Stomach smooth muscle (tissue), 2 donors: ENCODE measurements around the gene HGS.

Source experiments
- H3K27ac ChIP-seq: one replicate; pipeline ENCODE4 v1.7.0; 2013; ENCODE audit warnings: mild to moderate bottlenecking, low read length, inconsistent platforms
- H3K27me3 ChIP-seq, 2 donors: one replicate each; pipeline ENCODE4 v1.7.0; 2013; ENCODE audit warnings: low read length in 2 of 2; ENCODE audit not compliant: insufficient read depth in 2 of 2, control insufficient read depth in 1 of 2
- H3K36me3 ChIP-seq, 2 donors: one replicate each; pipeline ENCODE4 v1.7.0; 2013; ENCODE audit warnings: low read length in 2 of 2; ENCODE audit not compliant: control insufficient read depth in 2 of 2, insufficient read depth in 2 of 2
- H3K4me1 ChIP-seq: one replicate; pipeline ENCODE4 v1.7.0; 2013; ENCODE audit warnings: low read length; ENCODE audit not compliant: control insufficient read depth, insufficient read depth
- H3K4me3 ChIP-seq, 2 donors: one replicate each; pipeline ENCODE4 v1.7.0; 2013; ENCODE audit warnings: low read length in 2 of 2
- H3K9ac ChIP-seq, 2 donors: one replicate each; pipeline ENCODE4 v1.7.0; 2013; ENCODE audit warnings: low read length in 2 of 2, mild to moderate bottlenecking in 1 of 2
- H3K9me3 ChIP-seq, 2 donors: one replicate each; pipeline ENCODE4 v1.7.0; 2013; ENCODE audit warnings: low read length in 2 of 2; ENCODE audit not compliant: control insufficient read depth in 2 of 2
- donor health status: healthy.
- donor health status: Pancreatic carcinoma.

The HGS gene

GRCh38 chr17:81723651-81724209 is 39.9 kb downstream of the HGS start:
- H3K9ac ChIP-seq, result no peak overlapping the region
- H3K4me3 ChIP-seq, result no peak overlapping the region
- no peak overlapping the region for H3K27ac ChIP-seq
- no peaks in the 10 kb centered on the region for H3K36me3 ChIP-seq
- H3K4me1 ChIP-seq, result peaks cover 3% of the 10 kb centered on the region
- H3K27me3 ChIP-seq, result peaks cover 10% of the 10 kb centered on the region in 2 donors
- no peaks in the 10 kb centered on the region for H3K9me3 ChIP-seq

GRCh38 chr17:81725439-81725838 is 41.6 kb downstream of the HGS start:
- H3K27me3 ChIP-seq, result peaks cover 11 to 14% of the 10 kb centered on the region in 2 donors
- H3K9ac ChIP-seq, result no peak overlapping the region
- H3K4me3 ChIP-seq, result no peak overlapping the region
- no peak overlapping the region for H3K27ac ChIP-seq
- no peaks in the 10 kb centered on the region for H3K36me3 ChIP-seq
- H3K9me3 ChIP-seq, result no peaks in the 10 kb centered on the region
- peaks cover 3% of the 10 kb centered on the region for H3K4me1 ChIP-seq

DNA sequence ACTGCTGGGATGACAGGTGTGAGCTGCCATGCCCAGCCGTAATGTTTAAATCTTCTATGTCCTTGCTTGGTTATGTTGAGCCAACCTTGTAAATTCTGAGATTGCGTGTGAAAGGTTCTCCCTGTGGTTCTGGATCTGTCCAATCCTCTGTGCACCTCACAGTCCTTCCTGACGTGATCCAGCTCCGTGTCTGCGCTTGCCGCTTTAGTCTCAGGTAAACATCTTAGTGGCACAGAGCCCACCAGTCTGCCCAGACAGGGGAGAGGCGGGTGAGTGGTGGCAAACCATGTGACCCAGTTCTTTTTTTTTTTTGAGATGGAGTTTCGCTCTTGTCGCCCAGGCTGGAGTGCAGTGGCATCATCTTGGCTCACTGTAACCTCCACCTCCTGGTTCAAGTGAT is 42.2 kb downstream of the HGS start:
- H3K9me3 ChIP-seq, result no peaks in the 10 kb centered on the region
- no peak overlapping the region for H3K9ac ChIP-seq
- no peak overlapping the region for H3K27ac ChIP-seq
- peaks cover 3% of the 10 kb centered on the region for H3K4me1 ChIP-seq
- H3K36me3 ChIP-seq, result no peaks in the 10 kb centered on the region
- H3K4me3 ChIP-seq, result no peak overlapping the region
- H3K27me3 ChIP-seq, result peaks cover 12 to 14% of the 10 kb centered on the region in 2 donors

GRCh38 chr17:81727324-81728031 is 43.7 kb downstream of the HGS start:
- H3K36me3 ChIP-seq, result no peaks in the 10 kb centered on the region
- no peak overlapping the region for H3K4me3 ChIP-seq
- peaks cover 3% of the 10 kb centered on the region for H3K4me1 ChIP-seq
- H3K27me3 ChIP-seq, result peaks cover 8 to 19% of the 10 kb centered on the region in 2 donors
- no peak overlapping the region for H3K9ac ChIP-seq
- no peaks in the 10 kb centered on the region for H3K9me3 ChIP-seq
- no peak overlapping the region for H3K27ac ChIP-seq

DNA sequence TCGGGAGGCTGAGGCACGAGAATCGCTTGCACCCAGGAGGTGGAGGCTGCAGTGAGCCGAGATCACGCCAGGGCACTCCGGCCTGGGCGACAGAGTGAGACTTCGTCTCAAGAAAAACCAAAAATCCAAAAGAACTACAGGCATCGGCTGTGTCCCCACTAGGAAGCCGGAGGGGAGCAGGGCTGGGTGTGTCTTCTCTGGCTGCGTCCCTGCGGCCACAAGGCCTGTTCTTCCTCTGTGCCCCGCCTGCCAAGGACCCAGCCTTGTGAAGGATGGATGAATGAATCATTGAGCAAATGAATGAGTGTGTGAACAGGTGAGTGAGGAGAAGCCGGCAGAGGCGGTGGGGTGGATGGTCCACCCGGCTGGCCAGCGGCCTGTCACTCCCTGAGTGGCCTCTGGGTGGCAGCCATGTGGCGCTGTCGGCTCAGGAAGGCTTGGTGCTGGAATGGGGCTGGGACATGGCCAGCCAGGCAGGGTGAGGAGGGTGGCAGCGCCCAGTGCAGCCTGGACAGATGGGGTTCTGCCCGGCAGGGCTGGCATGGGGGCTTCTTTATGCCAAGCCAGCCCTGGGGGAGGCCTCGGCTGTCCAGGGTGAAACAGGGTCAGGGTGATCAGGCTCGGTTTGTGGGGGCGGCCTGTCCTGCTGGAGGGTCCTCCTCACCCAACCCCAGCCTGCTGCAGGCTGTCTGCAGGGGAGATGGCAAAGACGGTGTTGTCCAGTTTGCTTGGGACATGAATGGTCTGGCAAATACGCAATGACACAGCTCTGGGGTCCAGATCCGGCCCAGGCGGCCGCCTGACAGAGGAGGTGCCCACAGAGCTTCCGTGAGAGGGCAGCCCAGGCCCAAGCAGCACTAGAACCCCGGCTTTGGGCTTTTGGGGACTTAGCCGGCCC is 49.9 kb downstream of the HGS start:
- no peak overlapping the region for H3K9ac ChIP-seq
- H3K36me3 ChIP-seq, result no peaks in the 10 kb centered on the region
- no peaks in the 10 kb centered on the region for H3K9me3 ChIP-seq
- H3K27ac ChIP-seq, result no peak overlapping the region
- H3K4me3 ChIP-seq, result no peak overlapping the region
- H3K27me3 ChIP-seq, result peaks cover 23 to 27% of the 10 kb centered on the region in 2 donors
- peaks cover 4% of the 10 kb centered on the region for H3K4me1 ChIP-seq

DNA sequence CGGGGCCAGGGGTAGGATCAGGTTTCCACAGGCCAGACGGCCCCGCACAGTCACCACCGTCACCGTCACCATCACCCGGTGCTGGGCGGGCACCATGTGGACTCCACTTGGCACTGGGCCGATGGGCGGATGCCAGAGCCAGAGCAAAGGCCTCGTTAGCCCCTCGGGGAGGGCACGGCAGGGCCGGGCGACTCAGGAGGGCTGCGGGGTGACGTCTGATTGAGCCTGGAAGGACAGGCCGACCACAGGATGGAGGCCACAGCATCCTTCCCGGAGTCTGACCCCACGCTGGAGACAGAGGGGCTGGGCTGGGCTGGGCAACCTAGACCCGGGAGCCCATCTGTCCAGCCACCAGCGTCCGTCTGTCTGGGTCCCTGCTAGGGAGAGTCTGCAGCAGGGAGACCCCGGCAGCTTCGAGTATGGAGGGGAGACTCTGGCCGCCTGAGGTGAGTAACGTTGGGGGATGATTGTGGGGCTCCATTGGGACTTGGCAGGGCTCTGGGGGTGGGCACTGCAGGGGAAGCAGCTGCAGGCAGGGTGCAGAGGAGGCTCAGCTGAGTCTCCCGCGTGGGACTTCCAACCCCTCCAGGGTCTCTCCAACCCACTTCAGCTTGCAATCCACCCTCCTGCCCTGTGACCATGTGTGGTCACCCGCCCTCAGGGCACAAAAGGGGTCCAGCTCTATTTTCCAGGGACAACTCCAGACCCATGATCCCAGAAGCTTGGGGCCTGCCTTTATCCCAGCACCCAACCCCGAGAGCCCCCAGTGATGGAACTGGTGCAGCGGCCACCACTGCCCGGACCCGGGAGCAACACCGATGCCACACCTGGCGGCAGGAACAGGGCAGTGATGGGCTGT is 50.8 kb downstream of the HGS start:
- H3K9ac ChIP-seq, result no peak overlapping the region
- H3K27ac ChIP-seq, result no peak overlapping the region
- H3K27me3 ChIP-seq, result peaks cover 22 to 24% of the 10 kb centered on the region in 2 donors
- no peaks in the 10 kb centered on the region for H3K36me3 ChIP-seq
- no peaks in the 10 kb centered on the region for H3K9me3 ChIP-seq
- peaks cover 4% of the 10 kb centered on the region for H3K4me1 ChIP-seq
- no peak overlapping the region for H3K4me3 ChIP-seq

DNA sequence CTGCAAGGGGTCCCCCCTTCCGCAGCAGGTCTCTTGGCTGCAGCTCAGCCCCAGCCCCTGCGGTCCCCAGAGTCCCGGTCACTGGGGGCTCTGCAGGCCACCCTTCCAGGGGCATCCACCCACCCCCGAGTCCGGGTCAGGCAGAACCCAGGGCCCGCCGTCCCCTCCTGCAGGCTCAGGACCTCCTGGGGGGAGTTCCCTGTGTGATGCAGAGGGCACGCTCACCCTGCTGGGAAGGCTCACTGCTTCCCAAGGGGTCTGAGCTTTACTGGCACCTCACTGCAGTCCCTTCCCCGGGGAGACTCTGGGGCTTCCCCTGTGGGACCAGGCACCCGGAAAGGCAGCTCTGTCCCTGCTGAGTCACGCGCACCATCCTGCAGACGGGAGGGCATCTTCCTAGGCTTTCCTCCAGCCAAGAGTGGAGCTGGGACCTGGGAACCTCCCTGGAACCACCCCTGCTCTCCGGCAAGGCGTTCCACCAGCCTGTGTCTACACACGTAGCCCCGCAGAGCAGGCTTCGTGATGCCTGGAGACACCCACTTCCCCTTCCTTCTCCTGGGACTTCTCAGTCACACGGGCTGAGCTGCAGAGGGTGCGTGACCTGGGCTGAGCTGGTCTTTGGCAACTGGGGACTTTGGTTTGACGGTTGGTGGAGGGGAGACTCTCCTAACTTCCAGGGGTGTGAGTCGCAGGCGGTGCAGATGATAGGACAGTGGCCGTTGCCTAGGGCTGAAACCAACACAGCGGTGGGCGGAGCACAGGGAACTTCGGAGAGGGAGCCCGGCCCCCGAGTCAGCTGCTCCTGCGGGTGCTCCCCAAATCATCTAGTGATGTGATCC is 51.7 kb downstream of the HGS start:
- peaks cover 22 to 24% of the 10 kb centered on the region in 2 donors for H3K27me3 ChIP-seq
- peaks cover 4% of the 10 kb centered on the region for H3K4me1 ChIP-seq
- H3K27ac ChIP-seq, result no peak overlapping the region
- no peaks in the 10 kb centered on the region for H3K36me3 ChIP-seq
- no peak overlapping the region for H3K9ac ChIP-seq
- no peaks in the 10 kb centered on the region for H3K9me3 ChIP-seq
- H3K4me3 ChIP-seq, result no peak overlapping the region

GRCh38 chr17:81737947-81738800 is 54.4 kb downstream of the HGS start:
- peaks cover 4% of the 10 kb centered on the region for H3K4me1 ChIP-seq
- H3K27ac ChIP-seq, result no peak overlapping the region
- H3K9ac ChIP-seq, result no peak overlapping the region
- no peaks in the 10 kb centered on the region for H3K9me3 ChIP-seq
- peaks cover 20 to 24% of the 10 kb centered on the region in 2 donors for H3K27me3 ChIP-seq
- H3K36me3 ChIP-seq, result no peaks in the 10 kb centered on the region
- H3K4me3 ChIP-seq, result no peak overlapping the region

DNA sequence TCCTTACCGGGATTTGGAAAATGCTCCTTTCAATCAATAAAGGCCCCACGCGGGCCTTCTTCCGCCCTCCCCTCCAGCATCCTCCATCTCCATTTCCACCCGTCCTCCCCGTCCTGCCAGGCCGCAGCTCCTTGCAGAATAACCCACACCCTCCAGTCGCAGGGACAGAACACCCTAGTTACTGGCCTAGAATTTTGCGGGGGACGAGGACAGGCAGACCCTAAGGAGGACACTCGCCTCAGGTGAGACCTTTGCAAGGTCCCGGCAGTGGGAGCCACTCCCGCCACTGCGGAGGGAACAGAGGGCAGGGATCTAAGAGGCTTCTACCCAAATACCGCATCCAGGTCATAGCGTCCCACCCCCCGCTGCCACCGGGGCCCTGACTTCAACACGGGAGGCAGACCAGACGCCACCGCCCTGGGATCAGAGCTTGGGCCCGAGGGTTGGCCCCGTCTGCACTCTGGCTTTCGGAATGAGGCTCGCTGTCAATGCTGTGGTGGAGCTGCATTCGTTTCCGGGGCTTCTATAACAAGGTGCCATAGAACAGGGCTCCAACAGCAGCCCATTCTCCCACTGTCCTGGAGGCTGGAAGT is 55.1 kb downstream of the HGS start:
- H3K27ac ChIP-seq, result no peak overlapping the region
- peaks cover 2% of the 10 kb centered on the region for H3K4me1 ChIP-seq
- peaks cover 15 to 18% of the 10 kb centered on the region in 2 donors for H3K27me3 ChIP-seq
- H3K36me3 ChIP-seq, result no peaks in the 10 kb centered on the region
- no peak overlapping the region for H3K4me3 ChIP-seq
- H3K9me3 ChIP-seq, result no peaks in the 10 kb centered on the region
- no peak overlapping the region for H3K9ac ChIP-seq
